ENCODE results near the gene SLCO2B1. TPM values are rescaled to one million over a fixed set of nuclear protein-coding genes. Genes with fewer than 3 reads are reported as not detected.

Gene SLCO2B1
- total and polyA plus RNA-seq, 2 experiments from 2014 or later: not detected

DNA sequence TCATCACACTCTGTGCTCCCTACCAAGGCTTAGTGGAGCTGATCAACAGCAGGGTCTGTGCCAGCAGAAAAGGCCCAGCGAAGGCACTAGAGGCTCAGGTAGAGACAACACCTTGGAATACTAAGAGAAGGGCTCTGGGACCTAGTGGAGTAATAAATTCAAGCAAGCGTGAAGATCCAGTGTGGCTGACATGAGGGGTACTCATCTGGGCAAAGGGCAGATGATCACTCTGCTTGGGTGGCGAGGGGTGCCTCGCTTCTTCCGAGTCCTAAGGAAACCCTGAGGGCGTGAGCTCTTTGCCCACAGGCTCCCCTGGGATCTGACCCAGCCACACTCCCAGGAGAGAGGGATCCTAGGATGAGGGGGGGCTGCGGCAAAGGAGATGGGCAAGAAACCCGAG is 86.1 kb downstream of the SLCO2B1 start:
- Histone ChIP-seq H3F3A (replicated peaks; ENCODE audit: low read depth) (no peaks in the 10 kb centered on the region), H3K4me2 (no peak overlapping the region), H4K20me1 (replicated peaks; ENCODE audit: insufficient read depth) (no peaks in the 10 kb centered on the region), H3K9me2 (ENCODE audit: insufficient read depth) (no peaks in the 10 kb centered on the region), H3K79me2 (replicated peaks; ENCODE audit: insufficient read depth) (no peaks in the 10 kb centered on the region), H3K4me3 (no peak overlapping the region), H3K4me1 (ENCODE audit: insufficient read depth) (peaks cover 19% of the 10 kb centered on the region), H3K36me3 (ENCODE audit: insufficient read depth) (no peaks in the 10 kb centered on the region), H3K27me3 (ENCODE audit: insufficient read depth) (peaks cover 26% of the 10 kb centered on the region), H3K27ac (ENCODE audit: low read depth) (no peak overlapping the region), H2AFZ (no peak overlapping the region)
- H3K27me3 Mint-ChIP-seq (ENCODE audit: insufficient read depth, low read depth, poor library complexity): peaks cover 24% of the 10 kb centered on the region
- DNase-seq (ENCODE audit: low spot score) (no peak), ATAC-seq (no peak)
- peaks cover 44% of the 10 kb centered on the region for H3K4me1 Mint-ChIP-seq
- TF ChIP-seq EZH2phosphoT487 (IDR thresholded peaks at IDR 0.05; ENCODE audit: unreplicated experiment): no peak
- TF ChIP-seq ZNF114 (CRISPR knock-in tag; IDR thresholded peaks at IDR 0.05): no peak
- no peak for TF ChIP-seq STAT1 (IDR thresholded peaks at IDR 0.05; ENCODE audit: unreplicated experiment)
- TF ChIP-seq JUNB (IDR thresholded peaks at IDR 0.05; ENCODE audit: unreplicated experiment): no peak
- TF ChIP-seq POLR2AphosphoS5 (IDR thresholded peaks at IDR 0.05; ENCODE audit: low read depth): no peak
- no peak for TF ChIP-seq ZNF331 (CRISPR knock-in tag; IDR thresholded peaks at IDR 0.05; ENCODE audit: low read depth)
- no peak for TF ChIP-seq CREB1 (CRISPR knock-in tag; IDR thresholded peaks at IDR 0.05; ENCODE audit: low read depth)
- TF ChIP-seq, protein P1, sequence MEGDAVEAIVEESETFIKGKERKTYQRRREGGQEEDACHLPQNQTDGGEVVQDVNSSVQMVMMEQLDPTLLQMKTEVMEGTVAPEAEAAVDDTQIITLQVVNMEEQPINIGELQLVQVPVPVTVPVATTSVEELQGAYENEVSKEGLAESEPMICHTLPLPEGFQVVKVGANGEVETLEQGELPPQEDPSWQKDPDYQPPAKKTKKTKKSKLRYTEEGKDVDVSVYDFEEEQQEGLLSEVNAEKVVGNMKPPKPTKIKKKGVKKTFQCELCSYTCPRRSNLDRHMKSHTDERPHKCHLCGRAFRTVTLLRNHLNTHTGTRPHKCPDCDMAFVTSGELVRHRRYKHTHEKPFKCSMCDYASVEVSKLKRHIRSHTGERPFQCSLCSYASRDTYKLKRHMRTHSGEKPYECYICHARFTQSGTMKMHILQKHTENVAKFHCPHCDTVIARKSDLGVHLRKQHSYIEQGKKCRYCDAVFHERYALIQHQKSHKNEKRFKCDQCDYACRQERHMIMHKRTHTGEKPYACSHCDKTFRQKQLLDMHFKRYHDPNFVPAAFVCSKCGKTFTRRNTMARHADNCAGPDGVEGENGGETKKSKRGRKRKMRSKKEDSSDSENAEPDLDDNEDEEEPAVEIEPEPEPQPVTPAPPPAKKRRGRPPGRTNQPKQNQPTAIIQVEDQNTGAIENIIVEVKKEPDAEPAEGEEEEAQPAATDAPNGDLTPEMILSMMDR (conservative IDR thresholded peaks at IDR 0.05; ENCODE audit: low read depth in 2 of 2): no peak
- TF ChIP-seq, protein P2, sequence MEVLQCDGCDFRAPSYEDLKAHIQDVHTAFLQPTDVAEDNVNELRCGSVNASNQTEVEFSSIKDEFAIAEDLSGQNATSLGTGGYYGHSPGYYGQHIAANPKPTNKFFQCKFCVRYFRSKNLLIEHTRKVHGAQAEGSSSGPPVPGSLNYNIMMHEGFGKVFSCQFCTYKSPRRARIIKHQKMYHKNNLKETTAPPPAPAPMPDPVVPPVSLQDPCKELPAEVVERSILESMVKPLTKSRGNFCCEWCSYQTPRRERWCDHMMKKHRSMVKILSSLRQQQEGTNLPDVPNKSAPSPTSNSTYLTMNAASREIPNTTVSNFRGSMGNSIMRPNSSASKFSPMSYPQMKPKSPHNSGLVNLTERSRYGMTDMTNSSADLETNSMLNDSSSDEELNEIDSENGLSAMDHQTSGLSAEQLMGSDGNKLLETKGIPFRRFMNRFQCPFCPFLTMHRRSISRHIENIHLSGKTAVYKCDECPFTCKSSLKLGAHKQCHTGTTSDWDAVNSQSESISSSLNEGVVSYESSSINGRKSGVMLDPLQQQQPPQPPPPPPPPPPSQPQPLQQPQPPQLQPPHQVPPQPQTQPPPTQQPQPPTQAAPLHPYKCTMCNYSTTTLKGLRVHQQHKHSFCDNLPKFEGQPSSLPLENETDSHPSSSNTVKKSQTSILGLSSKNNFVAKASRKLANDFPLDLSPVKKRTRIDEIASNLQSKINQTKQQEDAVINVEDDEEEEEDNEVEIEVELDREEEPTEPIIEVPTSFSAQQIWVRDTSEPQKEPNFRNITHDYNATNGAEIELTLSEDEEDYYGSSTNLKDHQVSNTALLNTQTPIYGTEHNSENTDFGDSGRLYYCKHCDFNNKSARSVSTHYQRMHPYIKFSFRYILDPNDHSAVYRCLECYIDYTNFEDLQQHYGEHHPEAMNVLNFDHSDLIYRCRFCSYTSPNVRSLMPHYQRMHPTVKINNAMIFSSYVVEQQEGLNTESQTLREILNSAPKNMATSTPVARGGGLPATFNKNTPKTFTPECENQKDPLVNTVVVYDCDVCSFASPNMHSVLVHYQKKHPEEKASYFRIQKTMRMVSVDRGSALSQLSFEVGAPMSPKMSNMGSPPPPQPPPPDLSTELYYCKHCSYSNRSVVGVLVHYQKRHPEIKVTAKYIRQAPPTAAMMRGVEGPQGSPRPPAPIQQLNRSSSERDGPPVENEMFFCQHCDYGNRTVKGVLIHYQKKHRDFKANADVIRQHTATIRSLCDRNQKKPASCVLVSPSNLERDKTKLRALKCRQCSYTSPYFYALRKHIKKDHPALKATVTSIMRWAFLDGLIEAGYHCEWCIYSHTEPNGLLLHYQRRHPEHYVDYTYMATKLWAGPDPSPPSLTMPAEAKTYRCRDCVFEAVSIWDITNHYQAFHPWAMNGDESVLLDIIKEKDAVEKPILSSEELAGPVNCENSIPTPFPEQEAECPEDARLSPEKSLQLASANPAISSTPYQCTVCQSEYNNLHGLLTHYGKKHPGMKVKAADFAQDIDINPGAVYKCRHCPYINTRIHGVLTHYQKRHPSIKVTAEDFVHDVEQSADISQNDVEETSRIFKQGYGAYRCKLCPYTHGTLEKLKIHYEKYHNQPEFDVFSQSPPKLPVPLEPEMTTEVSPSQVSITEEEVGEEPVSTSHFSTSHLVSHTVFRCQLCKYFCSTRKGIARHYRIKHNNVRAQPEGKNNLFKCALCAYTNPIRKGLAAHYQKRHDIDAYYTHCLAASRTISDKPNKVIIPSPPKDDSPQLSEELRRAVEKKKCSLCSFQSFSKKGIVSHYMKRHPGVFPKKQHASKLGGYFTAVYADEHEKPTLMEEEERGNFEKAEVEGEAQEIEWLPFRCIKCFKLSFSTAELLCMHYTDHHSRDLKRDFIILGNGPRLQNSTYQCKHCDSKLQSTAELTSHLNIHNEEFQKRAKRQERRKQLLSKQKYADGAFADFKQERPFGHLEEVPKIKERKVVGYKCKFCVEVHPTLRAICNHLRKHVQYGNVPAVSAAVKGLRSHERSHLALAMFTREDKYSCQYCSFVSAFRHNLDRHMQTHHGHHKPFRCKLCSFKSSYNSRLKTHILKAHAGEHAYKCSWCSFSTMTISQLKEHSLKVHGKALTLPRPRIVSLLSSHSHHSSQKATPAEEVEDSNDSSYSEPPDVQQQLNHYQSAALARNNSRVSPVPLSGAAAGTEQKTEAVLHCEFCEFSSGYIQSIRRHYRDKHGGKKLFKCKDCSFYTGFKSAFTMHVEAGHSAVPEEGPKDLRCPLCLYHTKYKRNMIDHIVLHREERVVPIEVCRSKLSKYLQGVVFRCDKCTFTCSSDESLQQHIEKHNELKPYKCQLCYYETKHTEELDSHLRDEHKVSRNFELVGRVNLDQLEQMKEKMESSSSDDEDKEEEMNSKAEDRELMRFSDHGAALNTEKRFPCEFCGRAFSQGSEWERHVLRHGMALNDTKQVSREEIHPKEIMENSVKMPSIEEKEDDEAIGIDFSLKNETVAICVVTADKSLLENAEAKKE (CRISPR knock-in tag; IDR thresholded peaks at IDR 0.05): no peak
- TF ChIP-seq, protein P3, sequence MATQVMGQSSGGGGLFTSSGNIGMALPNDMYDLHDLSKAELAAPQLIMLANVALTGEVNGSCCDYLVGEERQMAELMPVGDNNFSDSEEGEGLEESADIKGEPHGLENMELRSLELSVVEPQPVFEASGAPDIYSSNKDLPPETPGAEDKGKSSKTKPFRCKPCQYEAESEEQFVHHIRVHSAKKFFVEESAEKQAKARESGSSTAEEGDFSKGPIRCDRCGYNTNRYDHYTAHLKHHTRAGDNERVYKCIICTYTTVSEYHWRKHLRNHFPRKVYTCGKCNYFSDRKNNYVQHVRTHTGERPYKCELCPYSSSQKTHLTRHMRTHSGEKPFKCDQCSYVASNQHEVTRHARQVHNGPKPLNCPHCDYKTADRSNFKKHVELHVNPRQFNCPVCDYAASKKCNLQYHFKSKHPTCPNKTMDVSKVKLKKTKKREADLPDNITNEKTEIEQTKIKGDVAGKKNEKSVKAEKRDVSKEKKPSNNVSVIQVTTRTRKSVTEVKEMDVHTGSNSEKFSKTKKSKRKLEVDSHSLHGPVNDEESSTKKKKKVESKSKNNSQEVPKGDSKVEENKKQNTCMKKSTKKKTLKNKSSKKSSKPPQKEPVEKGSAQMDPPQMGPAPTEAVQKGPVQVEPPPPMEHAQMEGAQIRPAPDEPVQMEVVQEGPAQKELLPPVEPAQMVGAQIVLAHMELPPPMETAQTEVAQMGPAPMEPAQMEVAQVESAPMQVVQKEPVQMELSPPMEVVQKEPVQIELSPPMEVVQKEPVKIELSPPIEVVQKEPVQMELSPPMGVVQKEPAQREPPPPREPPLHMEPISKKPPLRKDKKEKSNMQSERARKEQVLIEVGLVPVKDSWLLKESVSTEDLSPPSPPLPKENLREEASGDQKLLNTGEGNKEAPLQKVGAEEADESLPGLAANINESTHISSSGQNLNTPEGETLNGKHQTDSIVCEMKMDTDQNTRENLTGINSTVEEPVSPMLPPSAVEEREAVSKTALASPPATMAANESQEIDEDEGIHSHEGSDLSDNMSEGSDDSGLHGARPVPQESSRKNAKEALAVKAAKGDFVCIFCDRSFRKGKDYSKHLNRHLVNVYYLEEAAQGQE (IDR thresholded peaks at IDR 0.05; ENCODE audit: unreplicated experiment): no peak
- no peak overlapping the region for H3K27ac Mint-ChIP-seq
- no peaks in the 10 kb centered on the region for H3K9me3 Mint-ChIP-seq
- no peak overlapping the region for H3K4me3 Mint-ChIP-seq
- no peaks in the 10 kb centered on the region for H3K36me3 Mint-ChIP-seq (ENCODE audit: low read depth)
